Liver (tissue), 9 donors: ENCODE measurements around the gene DGCR8. TPM values are rescaled to one million over a fixed set of nuclear protein-coding genes. Genes with fewer than 3 reads are reported as not detected.

Experiments used
- DNase-seq: peaks from one replicate; pipeline ENCODE4 v3.0.0-alpha.2; 2017; ENCODE audit warnings: low spot score
- H3K27ac ChIP-seq, 2 donors: one replicate each; pipeline ENCODE4 v1.7.0; 2013; ENCODE audit warnings: inconsistent platforms in 2 of 2, low read length in 2 of 2, control low read depth in 1 of 2, low read depth in 1 of 2, mild to moderate bottlenecking in 1 of 2
- H3K27me3 ChIP-seq, 4 donors: one replicate each; pipeline versions ENCODE4 v1.6.1 to v1.7.0; 2013; ENCODE audit warnings: low read length in 3 of 4, inconsistent platforms in 1 of 4, mild to moderate bottlenecking in 1 of 4, moderate library complexity in 1 of 4; ENCODE audit not compliant: control insufficient read depth in 4 of 4, insufficient read depth in 4 of 4
- H3K36me3 ChIP-seq, 4 donors: one replicate each; pipeline versions ENCODE4 v1.6.1 to v1.7.0; 2013; ENCODE audit warnings: low read length in 3 of 4, mild to moderate bottlenecking in 3 of 4, low read depth in 1 of 4, moderate library complexity in 1 of 4; ENCODE audit not compliant: control insufficient read depth in 4 of 4, insufficient read depth in 3 of 4
- H3K4me1 ChIP-seq, 4 donors: one replicate each; pipeline versions ENCODE4 v1.6.1 to v1.7.0; 2013; ENCODE audit warnings: low read length in 3 of 4, mild to moderate bottlenecking in 3 of 4, moderate library complexity in 1 of 4; ENCODE audit not compliant: control insufficient read depth in 4 of 4, insufficient read depth in 4 of 4
- H3K4me3 ChIP-seq, 3 donors: one replicate each; pipeline versions ENCODE4 v1.6.1 to v1.7.0; 2013; ENCODE audit warnings: low read length in 3 of 3, control low read depth in 1 of 3, low read depth in 1 of 3, mild to moderate bottlenecking in 1 of 3
- H3K9ac ChIP-seq, 2 donors: one replicate each; pipeline ENCODE4 v1.7.0; 2013; ENCODE audit warnings: low read length in 2 of 2, mild to moderate bottlenecking in 2 of 2, moderate library complexity in 2 of 2, control low read depth in 1 of 2, low read depth in 1 of 2
- H3K9me3 ChIP-seq, 4 donors: one replicate each; pipeline versions ENCODE4 v1.6.1 to v1.7.0; 2013; ENCODE audit warnings: low read length in 3 of 4; ENCODE audit not compliant: control insufficient read depth in 4 of 4
- CTCF ChIP-seq: fragments of 150-350 bp; IDR thresholded peaks from 2 replicates; pipeline ENCODE4 v1.5.1; 2017; ENCODE audit warnings: improper control_type of control experiment, low read depth, low read length; ENCODE audit not compliant: missing input control
- HNF4G ChIP-seq: IDR thresholded peaks from 2 replicates; pipeline ENCODE4 v1.6.1; 2016; ENCODE audit warnings: antibody characterized with exemption
- JUND ChIP-seq, 2 donors: IDR thresholded peaks; 2 replicates each; pipeline ENCODE4 v1.6.1; 2016; ENCODE audit warnings: antibody characterized with exemption in 2 of 2
- MAX ChIP-seq: IDR thresholded peaks from 2 replicates; pipeline ENCODE4 v1.6.1; 2016; ENCODE audit warnings: antibody characterized with exemption
- RAD21 ChIP-seq, 2 donors: IDR thresholded peaks; 2 replicates each; pipeline ENCODE4 v1.6.1; 2016; ENCODE audit warnings: antibody characterized with exemption in 2 of 2, mild to moderate bottlenecking in 2 of 2
- REST ChIP-seq: IDR thresholded peaks from 2 replicates; pipeline ENCODE4 v1.6.1; 2016; ENCODE audit warnings: antibody characterized with exemption, mild to moderate bottlenecking
- RXRA ChIP-seq, 2 donors: IDR thresholded peaks; 2 replicates each; pipeline ENCODE4 v1.6.1; 2017 to 2018; ENCODE audit warnings: antibody characterized with exemption in 2 of 2, mild to moderate bottlenecking in 1 of 2
- SP1 ChIP-seq: IDR thresholded peaks from 2 replicates; pipeline ENCODE4 v1.6.1; 2018; ENCODE audit warnings: antibody characterized with exemption, mild to moderate bottlenecking
- YY1 ChIP-seq: IDR thresholded peaks from 2 replicates; pipeline ENCODE4 v1.6.1; 2016; ENCODE audit warnings: antibody characterized with exemption, mild to moderate bottlenecking
- ZBTB33 ChIP-seq: IDR thresholded peaks from 2 replicates; pipeline ENCODE4 v1.6.1; 2016; ENCODE audit warnings: antibody characterized with exemption
- WGBS: extraction: QIAGEN DNeasy Blood & Tissue Kit; methylation state at CpG from one replicate; pipeline ENCODE4 v1.1.7; 2013; 5-methylcytosine and 5-hydroxymethylcytosine counted together
- polyA plus RNA-seq, 2 donors: library from polyadenylated mRNA; stranded (reverse) in 1 of 2; unstranded in 1 of 2; fragments of 200-250 nt in 1 of 2; fragments of >200 nt in 1 of 2; fragmentation: Nextera tagmentation in 1 of 2; extraction: Ambion mirVana in 1 of 2; gene quantifications; one replicate each; pipeline versions ENCODE4 v1.2.1 to v1.2.3, GENCODE V29; 2013 to 2015
- total RNA-seq, 2 donors: library from RNA; depleted of rRNA; stranded (reverse); fragments of >200 nt; gene quantifications; one replicate each; pipeline ENCODE4 v1.2.3, GENCODE V29; 2014
- donor health status: healthy.
- donor health status: healthy.
- donor health status: healthy.
- donor health status: healthy.
- donor health status: healthy.

DGCR8 gene
- total and polyA plus RNA-seq, 4 donors: 7.9 to 27.1 (median 15.8) TPM

- 91% methylated on average over 19 of the region's 19 CpGs for WGBS
- H3K4me1 ChIP-seq: peaks cover 9 to 40% (median 25%) of the 10 kb centered on the region in 4 donors
Measured at GRCh38 chr22:20113551-20114310, 33.7 kb downstream of the DGCR8 start.

GRCh38 chr22:20114506-20115475 is 34.8 kb downstream of the DGCR8 start:
- peaks cover 10 to 48% (median 32%) of the 10 kb centered on the region in 4 donors for H3K4me1 ChIP-seq
- TF ChIP-seq ZBTB33: no peak
- TF ChIP-seq RXRA (IDR thresholded peaks at IDR 0.05): no peak
- TF ChIP-seq REST: no peak
- no peak for TF ChIP-seq MAX
- TF ChIP-seq RAD21 (IDR thresholded peaks at IDR 0.05): no peak

More at GRCh38 chr22:20113551-20114310, 33.7 kb downstream of the DGCR8 start:
- Histone ChIP-seq H3K36me3 (peaks cover 21 to 57% (median 34%) of the 10 kb centered on the region in 4 donors), H3K9ac (no peak overlapping the region), H3K27ac (no peak overlapping the region), H3K27me3 (no peaks in the 10 kb centered on the region), H3K4me3 (no peak overlapping the region), H3K9me3 (no peaks in the 10 kb centered on the region)
- DNase-seq: no peak
- TF ChIP-seq HNF4G (no peak), SP1 (no peak), REST (no peak), JUND (IDR thresholded peaks at IDR 0.05) (no peak), CTCF (no peak), YY1 (no peak)

More at GRCh38 chr22:20114506-20115475, 34.8 kb downstream of the DGCR8 start:
- Histone ChIP-seq H3K4me3 (no peak overlapping the region), H3K9me3 (no peaks in the 10 kb centered on the region), H3K27me3 (no peaks in the 10 kb centered on the region), H3K27ac (no peak overlapping the region), H3K36me3 (peaks cover 24 to 52% (median 37%) of the 10 kb centered on the region in 4 donors), H3K9ac (peak overlapping the region in 1 of 2 donors; percentile 10)
- no peak for DNase-seq
- 92% methylated on average over 36 of the region's 36 CpGs for WGBS
